Immature natural killer cell (primary cell): ENCODE results near the gene FUNDC2. TPM values are rescaled to one million over a fixed set of nuclear protein-coding genes. Genes with fewer than 3 reads are reported as not detected.

Experiments used
- DNase-seq, 3 donors: peaks; one replicate each; pipeline ENCODE4 v3.0.0; 2022; ENCODE audit warnings: mixed read lengths in 1 of 3
- H3K27ac Mint-ChIP-seq, 6 donors: one replicate each; pipeline ENCODE4 v1.8.0; 2020; ENCODE audit warnings: mixed read lengths in 6 of 6, mild to moderate bottlenecking in 5 of 6, inconsistent platforms in 4 of 6, moderate library complexity in 3 of 6
- H3K27me3 Mint-ChIP-seq, 3 donors: one replicate each; pipeline ENCODE4 v1.8.0; 2020 to 2021; ENCODE audit warnings: low read depth in 3 of 3, mild to moderate bottlenecking in 3 of 3, mixed read lengths in 3 of 3, moderate library complexity in 3 of 3, inconsistent platforms in 1 of 3
- H3K36me3 Mint-ChIP-seq, 3 donors: one replicate each; pipeline ENCODE4 v1.8.0; 2020; ENCODE audit warnings: mixed read lengths in 3 of 3, inconsistent platforms in 2 of 3, mild to moderate bottlenecking in 2 of 3
- H3K4me1 Mint-ChIP-seq, 2 donors: one replicate each; pipeline ENCODE4 v1.8.0; 2020; ENCODE audit warnings: inconsistent platforms in 2 of 2, mild to moderate bottlenecking in 2 of 2, mixed read lengths in 2 of 2, moderate library complexity in 1 of 2
- H3K4me3 Mint-ChIP-seq, 5 donors: one replicate each; pipeline ENCODE4 v1.8.0; 2020; ENCODE audit warnings: mild to moderate bottlenecking in 5 of 5, mixed read lengths in 5 of 5, inconsistent platforms in 3 of 5, moderate library complexity in 3 of 5
- H3K9me3 Mint-ChIP-seq, 6 donors: one replicate each; pipeline ENCODE4 v1.8.0; 2020; ENCODE audit warnings: mild to moderate bottlenecking in 6 of 6, mixed read lengths in 6 of 6, inconsistent platforms in 4 of 6, moderate library complexity in 3 of 6
- polyA plus RNA-seq, 3 donors: library from polyadenylated mRNA; unstranded; fragments of 300-500 nt; fragmentation: Illumina TruSeq; gene quantifications; one replicate each; pipeline ENCODE4 v1.2.3, GENCODE V29; 2021

The FUNDC2 gene, protein sequence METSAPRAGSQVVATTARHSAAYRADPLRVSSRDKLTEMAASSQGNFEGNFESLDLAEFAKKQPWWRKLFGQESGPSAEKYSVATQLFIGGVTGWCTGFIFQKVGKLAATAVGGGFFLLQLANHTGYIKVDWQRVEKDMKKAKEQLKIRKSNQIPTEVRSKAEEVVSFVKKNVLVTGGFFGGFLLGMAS
- 100 to 1,000 TPM; 182 to 241 (median 234) TPM for polyA plus RNA-seq

DNA sequence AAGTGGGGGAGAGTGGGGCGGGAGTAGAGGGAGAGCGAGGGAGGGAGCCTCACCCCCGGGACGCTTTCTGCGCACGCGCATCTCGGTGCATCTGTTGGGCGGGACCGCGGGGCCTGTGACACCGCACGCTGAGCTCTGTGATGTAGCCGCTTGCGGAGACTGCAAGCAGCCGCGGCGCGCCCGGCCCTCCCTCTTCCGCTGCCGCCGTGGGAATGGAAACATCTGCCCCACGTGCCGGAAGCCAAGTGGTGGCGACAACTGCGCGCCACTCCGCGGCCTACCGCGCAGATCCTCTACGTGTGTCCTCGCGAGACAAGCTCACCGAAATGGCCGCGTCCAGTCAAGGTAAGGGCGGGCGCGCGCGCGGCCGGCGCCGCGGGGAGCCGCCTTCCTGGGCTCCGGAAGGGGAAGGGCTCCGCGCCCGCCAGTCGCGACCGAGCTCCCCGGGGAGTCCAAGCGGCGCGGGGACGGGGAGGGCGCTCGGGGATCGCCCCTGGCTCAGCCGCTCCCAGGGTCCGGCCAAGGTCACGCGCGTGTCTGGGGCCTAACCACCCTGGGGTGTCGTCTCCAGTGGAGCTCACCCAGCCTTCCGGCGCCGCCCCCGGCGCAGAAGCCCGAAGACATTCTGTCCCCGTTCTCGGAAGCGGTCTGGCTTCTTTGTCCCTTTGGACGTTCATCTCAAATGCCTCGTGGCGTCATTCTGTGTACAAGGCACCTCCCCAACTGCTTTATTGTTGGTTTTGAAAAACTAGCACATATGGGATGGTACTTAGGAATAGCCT is at the start of gene FUNDC2:
Gene FUNDC2, plus strand, starts transcription at position 118 of the 782 bp plus-strand sequence. Its CDS starts 95 bp downstream, at position 213.
- H3K27me3 Mint-ChIP-seq = peaks cover 8 to 18% (median 12%) of the 10 kb centered on the region in 3 donors
- peak within 1 kb of the TSS; percentile 96 to 98 (median 98) for H3K27ac Mint-ChIP-seq
- peak; percentile 92 to 96 (median 94) for DNase-seq
- H3K36me3 Mint-ChIP-seq = no peaks in the 10 kb centered on the region
- no peaks in the 10 kb centered on the region for H3K9me3 Mint-ChIP-seq
- peak within 1 kb of the TSS; percentile 86 to 94 (median 89) for H3K4me3 Mint-ChIP-seq
- peaks cover 16 to 18% of the 10 kb centered on the region in 2 donors for H3K4me1 Mint-ChIP-seq

- DNase-seq = no peak
- Mint-ChIP-seq H3K4me1 (peaks cover 10 to 11% of the 10 kb centered on the region in 2 donors), H3K27me3 (peaks cover 0 to 5% (median 2%) of the 10 kb centered on the region in 3 donors), H3K27ac (peak overlapping the region in 1 of 6 donors; percentile 33), H3K4me3 (no peak overlapping the region), H3K9me3 (peaks cover 0 to 14% (median 1%) of the 10 kb centered on the region in 6 donors), H3K36me3 (no peaks in the 10 kb centered on the region)
Measured at GRCh38 chrX:154979629-154980028, 47.0 kb upstream of the FUNDC2 start.

GRCh38 chrX:154980330-154981115 is 46.1 kb upstream of the FUNDC2 start:
- Mint-ChIP-seq H3K27me3 (peaks cover 0 to 2% (median 2%) of the 10 kb centered on the region in 3 donors), H3K36me3 (no peaks in the 10 kb centered on the region), H3K4me3 (peak overlapping the region; percentile 71 to 90 (median 88)), H3K4me1 (peaks cover 10 to 11% of the 10 kb centered on the region in 2 donors), H3K27ac (peak overlapping the region; percentile 47 to 93 (median 80)), H3K9me3 (peaks cover 0 to 14% (median 1%) of the 10 kb centered on the region in 6 donors)
- DNase-seq = peak; percentile 71 to 79 (median 73)

DNA sequence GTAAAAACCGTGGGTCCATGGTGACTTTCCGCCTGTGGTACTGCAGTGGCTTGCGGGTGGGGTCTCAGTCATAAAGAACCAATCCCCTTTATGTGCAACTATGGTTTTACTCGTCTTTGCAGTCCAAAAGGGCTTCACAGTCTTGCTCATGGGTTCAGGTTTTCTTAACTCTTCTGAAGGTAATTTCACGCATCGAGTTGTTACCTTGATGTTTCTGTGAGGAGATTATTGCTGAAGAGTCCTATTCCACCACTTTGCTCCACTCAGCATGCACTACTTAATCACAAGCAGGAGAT is 45.6 kb upstream of the FUNDC2 start:
- H3K4me1 Mint-ChIP-seq = peaks cover 10 to 11% of the 10 kb centered on the region in 2 donors
- H3K36me3 Mint-ChIP-seq = no peaks in the 10 kb centered on the region
- DNase-seq = no peak
- H3K27me3 Mint-ChIP-seq = peaks cover 0 to 2% (median 2%) of the 10 kb centered on the region in 3 donors
- H3K9me3 Mint-ChIP-seq = peaks cover 0 to 14% (median 1%) of the 10 kb centered on the region in 6 donors
- peak overlapping the region in 5 of 6 donors; percentile 47 to 93 (median 82) for H3K27ac Mint-ChIP-seq
- peak overlapping the region; percentile 71 to 90 (median 88) for H3K4me3 Mint-ChIP-seq

- Mint-ChIP-seq H3K4me3 (no peak overlapping the region), H3K9me3 (no peaks in the 10 kb centered on the region), H3K4me1 (no peaks in the 10 kb centered on the region), H3K27me3 (no peaks in the 10 kb centered on the region), H3K27ac (no peak overlapping the region), H3K36me3 (no peaks in the 10 kb centered on the region)
- DNase-seq = no peak
Measured at GRCh38 chrX:154986826-154987575, 39.6 kb upstream of the FUNDC2 start.

GRCh38 chrX:154987940-154988339 is 38.7 kb upstream of the FUNDC2 start:
- DNase-seq = no peak
- no peaks in the 10 kb centered on the region for H3K9me3 Mint-ChIP-seq

DNA sequence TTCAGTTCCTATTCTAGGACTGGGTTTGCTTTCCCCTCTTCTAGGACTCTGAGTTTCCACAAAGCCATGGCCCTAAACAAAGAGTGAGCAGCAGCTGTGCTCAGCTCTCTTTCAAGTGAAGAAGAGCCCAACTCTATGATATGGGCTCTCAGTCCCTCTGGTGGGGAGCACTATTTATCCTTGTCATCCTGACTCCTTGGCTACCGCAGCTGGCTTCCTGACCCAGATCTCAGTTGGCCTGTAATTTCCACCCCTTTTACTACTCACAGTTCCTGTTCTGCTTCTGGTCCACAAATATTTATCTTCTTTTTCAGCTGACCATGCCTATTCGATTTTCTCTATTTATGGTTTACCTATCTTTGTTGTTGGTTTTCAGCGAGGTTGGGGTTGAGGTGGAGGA is 37.9 kb upstream of the FUNDC2 start:
- no peaks in the 10 kb centered on the region for H3K27me3 Mint-ChIP-seq
- no peaks in the 10 kb centered on the region for H3K4me1 Mint-ChIP-seq
- no peak overlapping the region for H3K27ac Mint-ChIP-seq
- no peak overlapping the region for H3K4me3 Mint-ChIP-seq
- no peaks in the 10 kb centered on the region for H3K36me3 Mint-ChIP-seq
- H3K9me3 Mint-ChIP-seq = no peaks in the 10 kb centered on the region
- DNase-seq = no peak

More at GRCh38 chrX:154987940-154988339, 38.7 kb upstream of the FUNDC2 start:
- no peaks in the 10 kb centered on the region for H3K4me1 Mint-ChIP-seq
- H3K27ac Mint-ChIP-seq = no peak overlapping the region
- no peaks in the 10 kb centered on the region for H3K27me3 Mint-ChIP-seq
- no peaks in the 10 kb centered on the region for H3K36me3 Mint-ChIP-seq
- H3K4me3 Mint-ChIP-seq = no peak overlapping the region

DNA sequence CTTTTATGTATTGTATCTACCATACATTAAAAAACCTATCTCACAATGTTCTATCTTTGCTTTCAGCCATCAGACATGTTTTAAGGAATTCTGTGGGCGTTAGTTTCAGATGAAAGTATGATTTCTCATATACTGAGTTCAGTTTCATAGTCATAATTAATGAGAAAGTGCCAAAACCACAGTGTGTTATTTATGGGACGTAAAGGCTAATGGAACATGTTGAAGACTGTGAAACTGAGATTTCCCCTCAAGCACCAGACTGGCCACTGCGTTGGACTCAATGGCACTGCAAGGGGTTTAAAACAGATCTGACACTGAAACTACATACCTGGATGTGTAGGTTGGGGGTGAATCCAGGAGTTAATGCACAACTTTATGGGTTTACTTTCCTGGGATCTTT is 36.1 kb upstream of the FUNDC2 start:
- Mint-ChIP-seq H3K27me3 (no peaks in the 10 kb centered on the region), H3K4me3 (no peak overlapping the region), H3K9me3 (no peaks in the 10 kb centered on the region), H3K36me3 (no peaks in the 10 kb centered on the region), H3K4me1 (no peaks in the 10 kb centered on the region), H3K27ac (no peak overlapping the region)
- no peak for DNase-seq

GRCh38 chrX:154991039-154991438 is 35.6 kb upstream of the FUNDC2 start:
- H3K36me3 Mint-ChIP-seq = no peaks in the 10 kb centered on the region
- H3K27me3 Mint-ChIP-seq = peaks cover 0 to 3% (median 0%) of the 10 kb centered on the region in 3 donors
- DNase-seq = no peak
- no peak overlapping the region for H3K4me3 Mint-ChIP-seq
- no peaks in the 10 kb centered on the region for H3K4me1 Mint-ChIP-seq
- H3K27ac Mint-ChIP-seq = no peak overlapping the region
- H3K9me3 Mint-ChIP-seq = no peaks in the 10 kb centered on the region

- H3K9me3 Mint-ChIP-seq = no peaks in the 10 kb centered on the region
- H3K4me1 Mint-ChIP-seq = no peaks in the 10 kb centered on the region
- peaks cover 0 to 8% (median 0%) of the 10 kb centered on the region in 3 donors for H3K27me3 Mint-ChIP-seq
- DNase-seq = no peak
- no peak overlapping the region for H3K27ac Mint-ChIP-seq
- H3K36me3 Mint-ChIP-seq = no peaks in the 10 kb centered on the region
- no peak overlapping the region for H3K4me3 Mint-ChIP-seq
Measured at GRCh38 chrX:154991476-154991875, 35.2 kb upstream of the FUNDC2 start.

- Mint-ChIP-seq H3K27me3 (peaks cover 0 to 10% (median 0%) of the 10 kb centered on the region in 3 donors), H3K36me3 (peaks cover 0 to 4% (median 0%) of the 10 kb centered on the region in 3 donors), H3K4me1 (no peaks in the 10 kb centered on the region), H3K4me3 (no peak overlapping the region), H3K27ac (no peak overlapping the region), H3K9me3 (no peaks in the 10 kb centered on the region)
- DNase-seq = no peak
Measured at GRCh38 chrX:154998204-154998880, 28.3 kb upstream of the FUNDC2 start.

- Mint-ChIP-seq H3K36me3 (peaks cover 0 to 4% (median 0%) of the 10 kb centered on the region in 3 donors), H3K27ac (no peak overlapping the region), H3K4me1 (no peaks in the 10 kb centered on the region), H3K9me3 (no peaks in the 10 kb centered on the region), H3K4me3 (no peak overlapping the region), H3K27me3 (peaks cover 0 to 10% (median 0%) of the 10 kb centered on the region in 3 donors)
- DNase-seq = no peak
Measured at GRCh38 chrX:155000841-155001240, 25.8 kb upstream of the FUNDC2 start.

GRCh38 chrX:155001873-155002272 is 24.8 kb upstream of the FUNDC2 start:
- Mint-ChIP-seq H3K9me3 (no peaks in the 10 kb centered on the region), H3K27me3 (peaks cover 0 to 4% (median 0%) of the 10 kb centered on the region in 3 donors), H3K27ac (no peak overlapping the region), H3K4me1 (no peaks in the 10 kb centered on the region), H3K36me3 (peaks cover 0 to 4% (median 0%) of the 10 kb centered on the region in 3 donors), H3K4me3 (no peak overlapping the region)
- no peak for DNase-seq
